HG02884 (cell line): ENCODE results near the gene USP17L13.
"Not testable (repeated sequence)": the region's sequence is repeated elsewhere in the genome, so short reads cannot be mapped to it uniquely, and the experiment has no call there.

ENCODE experiments used
- ATAC-seq: cut with Tn5 transposase; IDR thresholded peaks from one replicate; pipeline ENCODE4 v1.9.1; 2021; ENCODE audit warnings: mild to moderate bottlenecking, moderate library complexity; ENCODE audit not compliant: unreplicated experiment

Gene USP17L13

DNA sequence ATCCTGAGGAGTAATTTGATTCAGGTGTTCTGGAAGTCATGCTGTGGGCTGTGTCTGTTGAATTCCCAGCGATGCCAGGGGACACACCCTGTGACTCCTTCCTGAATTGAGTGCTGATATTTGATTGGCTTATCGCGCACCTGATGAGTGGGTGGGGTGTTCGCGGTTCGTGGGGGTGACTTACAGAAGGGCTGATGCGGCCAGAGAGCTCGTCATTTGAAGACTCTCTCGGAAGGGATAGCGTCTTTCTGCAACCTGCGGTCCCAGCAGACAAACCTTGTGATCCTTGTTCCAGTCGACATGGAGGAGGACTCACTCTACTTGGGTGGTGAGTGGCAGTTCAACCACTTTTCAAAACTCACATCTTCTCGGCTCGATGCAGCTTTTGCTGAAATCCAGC is at the start of gene USP17L13:
Gene USP17L13 (plus strand): TSS at position 301 of the 400 bp plus-strand sequence. CDS start 0 bp downstream, at position 301.
- not testable (repeated sequence) for ATAC-seq

- not testable (repeated sequence) for ATAC-seq
These were observed 14.3 kb upstream of the USP17L13 start, which contains the start of gene USP17L10 for GRCh38 chr4:9210357-9210756. Gene USP17L10, plus strand, starts transcription at chr4:9210657. Its CDS starts 0 bp downstream, at chr4:9210657.

- ATAC-seq = not testable (repeated sequence)
These were observed 10.0 kb upstream of the USP17L13 start for GRCh38 chr4:9214701-9215100.

GRCh38 chr4:9215105-9215504 is 9.6 kb upstream of the USP17L13 start, which contains the start of gene USP17L11:
Gene USP17L11, plus strand, starts transcription at chr4:9215405. Its CDS starts 0 bp downstream, at chr4:9215405.
- ATAC-seq = not testable (repeated sequence)

- ATAC-seq = not testable (repeated sequence)
These were observed 4.8 kb upstream of the USP17L13 start, which contains the start of gene USP17L12 for GRCh38 chr4:9219852-9220251. Gene USP17L12, plus strand, starts transcription at chr4:9220152. Its CDS starts 0 bp downstream, at chr4:9220152.

- ATAC-seq = not testable (repeated sequence)
These were observed 5.6 kb downstream of the USP17L13 start for GRCh38 chr4:9230249-9230648.

DNA sequence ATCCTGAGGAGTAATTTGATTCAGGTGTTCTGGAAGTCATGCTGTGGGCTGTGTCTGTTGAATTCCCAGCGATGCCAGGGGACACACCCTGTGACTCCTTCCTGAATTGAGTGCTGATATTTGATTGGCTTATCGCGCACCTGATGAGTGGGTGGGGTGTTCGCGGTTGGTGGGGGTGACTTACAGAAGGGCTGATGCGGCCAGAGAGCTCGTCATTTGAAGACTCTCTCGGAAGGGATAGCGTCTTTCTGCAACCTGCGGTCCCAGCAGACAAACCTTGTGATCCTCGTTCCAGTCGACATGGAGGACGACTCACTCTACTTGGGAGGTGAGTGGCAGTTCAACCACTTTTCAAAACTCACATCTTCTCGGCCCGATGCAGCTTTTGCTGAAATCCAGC is 9.4 kb downstream of the USP17L13 start, which contains the start of gene USP17L15:
Gene USP17L15 (plus strand): TSS at position 301 of the 400 bp plus-strand sequence. CDS start 0 bp downstream, at position 301.
- ATAC-seq = not testable (repeated sequence)

DNA sequence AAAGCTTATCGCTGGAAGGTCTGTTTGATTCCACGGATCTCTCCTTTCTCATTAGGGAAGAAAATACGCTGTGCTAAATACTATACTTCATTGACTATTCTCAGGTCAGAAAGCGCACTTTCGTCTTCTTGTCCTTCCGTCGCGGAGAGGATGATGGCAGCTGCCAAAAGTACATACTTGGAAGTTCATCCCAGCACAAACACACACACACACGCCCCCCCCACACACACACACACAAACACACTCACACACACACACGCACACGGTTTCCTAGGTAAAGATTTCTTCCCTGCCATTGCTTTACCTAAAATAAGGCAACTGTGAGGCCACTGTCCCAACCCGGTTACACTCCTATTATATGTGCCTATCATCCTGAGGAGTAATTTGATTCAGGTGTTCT is 13.8 kb downstream of the USP17L13 start:
- ATAC-seq = not testable (repeated sequence)

DNA sequence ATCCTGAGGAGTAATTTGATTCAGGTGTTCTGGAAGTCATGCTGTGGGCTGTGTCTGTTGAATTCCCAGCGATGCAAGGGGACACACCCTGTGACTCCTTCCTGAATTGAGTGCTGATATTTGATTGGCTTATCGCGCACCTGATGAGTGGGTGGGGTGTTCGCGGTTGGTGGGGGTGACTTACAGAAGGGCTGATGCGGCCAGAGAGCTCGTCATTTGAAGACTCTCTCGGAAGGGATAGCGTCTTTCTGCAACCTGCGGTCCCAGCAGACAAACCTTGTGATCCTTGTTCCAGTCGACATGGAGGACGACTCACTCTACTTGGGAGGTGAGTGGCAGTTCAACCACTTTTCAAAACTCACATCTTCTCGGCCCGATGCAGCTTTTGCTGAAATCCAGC is 18.9 kb downstream of the USP17L13 start, which contains the start of gene USP17L17:
Gene USP17L17 (plus strand): TSS at position 301 of the 400 bp plus-strand sequence. CDS start 0 bp downstream, at position 301.
- not testable (repeated sequence) for ATAC-seq

DNA sequence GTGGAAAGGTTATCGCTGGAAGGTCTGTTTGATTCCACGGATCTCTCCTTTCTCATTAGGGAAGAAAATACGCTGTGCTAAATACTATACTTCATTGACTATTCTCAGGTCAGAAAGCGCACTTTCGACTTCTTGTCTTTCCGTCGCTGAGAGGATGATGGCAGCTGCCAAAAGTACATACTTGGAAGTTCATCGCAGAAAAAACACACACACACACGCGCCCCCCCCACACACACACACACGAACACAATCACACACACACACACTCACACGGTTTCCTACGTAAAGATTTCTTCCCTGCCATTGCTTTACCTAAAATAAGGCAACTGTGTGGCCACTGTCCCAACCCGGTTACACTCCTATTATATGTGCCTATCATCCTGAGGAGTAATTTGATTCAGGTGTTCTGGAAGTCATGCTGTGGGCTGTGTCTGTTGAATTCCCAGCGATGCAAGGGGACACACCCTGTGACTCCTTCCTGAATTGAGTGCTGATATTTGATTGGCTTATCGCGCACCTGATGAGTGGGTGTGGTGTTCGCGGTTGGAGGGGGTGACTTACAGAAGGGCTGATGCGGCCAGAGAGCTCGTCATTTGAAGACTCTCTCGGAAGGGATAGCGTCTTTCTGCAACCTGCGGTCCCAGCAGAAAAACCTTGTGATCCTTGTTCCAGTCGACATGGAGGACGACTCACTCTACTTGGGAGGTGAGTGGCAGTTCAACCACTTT is 23.4 kb downstream of the USP17L13 start, which contains the start of gene USP17L18:
Gene USP17L18 (plus strand): TSS at position 678 of the 728 bp plus-strand sequence. CDS start 0 bp downstream, at position 678.
- ATAC-seq = not testable (repeated sequence)

DNA sequence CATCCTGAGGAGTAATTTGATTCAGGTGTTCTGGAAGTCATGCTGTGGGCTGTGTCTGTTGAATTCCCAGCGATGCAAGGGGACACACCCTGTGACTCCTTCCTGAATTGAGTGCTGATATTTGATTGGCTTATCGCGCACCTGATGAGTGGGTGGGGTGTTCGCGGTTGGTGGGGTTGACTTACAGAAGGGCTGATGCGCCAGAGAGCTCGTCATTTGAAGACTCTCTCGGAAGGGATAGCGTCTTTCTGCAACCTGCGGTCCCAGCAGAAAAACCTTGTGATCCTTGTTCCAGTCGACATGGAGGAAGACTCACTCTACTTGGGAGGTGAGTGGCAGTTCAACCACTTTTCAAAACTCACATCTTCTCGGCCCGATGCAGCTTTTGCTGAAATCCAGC is 28.4 kb downstream of the USP17L13 start, which contains the start of gene USP17L19:
Gene USP17L19 (plus strand): TSS at position 301 of the 400 bp plus-strand sequence. CDS start 0 bp downstream, at position 301.
- not testable (repeated sequence) for ATAC-seq

DNA sequence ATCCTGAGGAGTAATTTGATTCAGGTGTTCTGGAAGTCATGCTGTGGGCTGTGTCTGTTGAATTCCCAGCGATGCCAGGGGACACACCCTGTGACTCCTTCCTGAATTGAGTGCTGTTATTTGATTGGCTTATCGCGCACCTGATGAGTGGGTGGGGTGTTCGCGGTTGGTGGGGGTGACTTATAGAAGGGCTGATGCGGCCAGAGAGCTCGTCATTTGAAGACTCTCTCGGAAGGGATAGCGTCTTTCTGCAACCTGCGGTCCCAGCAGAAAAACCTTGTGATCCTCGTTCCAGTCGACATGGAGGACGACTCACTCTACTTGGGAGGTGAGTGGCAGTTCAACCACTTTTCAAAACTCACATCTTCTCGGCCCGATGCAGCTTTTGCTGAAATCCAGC is 33.1 kb downstream of the USP17L13 start, which contains the start of gene USP17L20:
Gene USP17L20 (plus strand): TSS at position 301 of the 400 bp plus-strand sequence. CDS start 0 bp downstream, at position 301.
- not testable (repeated sequence) for ATAC-seq

- not testable (repeated sequence) for ATAC-seq
These were observed 37.9 kb downstream of the USP17L13 start, which contains the start of gene USP17L21 for GRCh38 chr4:9262572-9262971. Gene USP17L21, plus strand, starts transcription at chr4:9262872. Its CDS starts 0 bp downstream, at chr4:9262872.

DNA sequence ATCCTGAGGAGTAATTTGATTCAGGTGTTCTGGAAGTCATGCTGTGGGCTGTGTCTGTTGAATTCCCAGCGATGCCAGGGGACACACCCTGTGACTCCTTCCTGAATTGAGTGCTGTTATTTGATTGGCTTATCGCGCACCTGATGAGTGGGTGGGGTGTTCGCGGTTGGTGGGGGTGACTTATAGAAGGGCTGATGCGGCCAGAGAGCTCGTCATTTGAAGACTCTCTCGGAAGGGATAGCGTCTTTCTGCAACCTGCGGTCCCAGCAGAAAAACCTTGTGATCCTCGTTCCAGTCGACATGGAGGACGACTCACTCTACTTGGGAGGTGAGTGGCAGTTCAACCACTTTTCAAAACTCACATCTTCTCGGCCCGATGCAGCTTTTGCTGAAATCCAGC is 42.6 kb downstream of the USP17L13 start, which contains the start of gene USP17L22:
Gene USP17L22 (plus strand): TSS at position 301 of the 400 bp plus-strand sequence. CDS start 0 bp downstream, at position 301.
- ATAC-seq = not testable (repeated sequence)

DNA sequence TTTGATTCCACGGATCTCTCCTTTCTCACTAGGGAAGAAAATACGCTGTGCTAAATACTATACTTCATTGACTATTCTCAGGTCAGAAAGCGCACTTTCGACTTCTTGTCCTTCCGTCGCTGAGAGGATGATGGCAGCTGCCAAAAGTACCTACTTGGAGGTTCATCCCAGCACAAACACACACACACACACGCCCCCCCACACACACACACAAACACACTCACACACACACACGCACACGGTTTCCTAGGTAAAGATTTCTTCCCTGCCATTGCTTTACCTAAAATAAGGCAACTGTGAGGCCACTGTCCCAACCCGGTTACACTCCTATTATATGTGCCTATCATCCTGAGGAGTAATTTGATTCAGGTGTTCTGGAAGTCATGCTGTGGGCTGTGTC is 47.0 kb downstream of the USP17L13 start:
- not testable (repeated sequence) for ATAC-seq
